Lower lobe of right lung (tissue), 2 donors: Measurements from ENCODE around the gene MROH7. TPM values are rescaled to one million over a fixed set of nuclear protein-coding genes. Genes with fewer than 3 reads are reported as not detected.

ENCODE experiments used
- ATAC-seq, 2 donors: fragments of 200-7000 bp; cut with Tn5 transposase; one replicate each; pipeline ENCODE4 v1.9.1; 2020 to 2022; ENCODE audit warnings: mild to moderate bottlenecking in 2 of 2, moderate library complexity in 2 of 2
- DNase-seq: peaks from one replicate; pipeline ENCODE4 v3.0.0-alpha.2; 2020
- H3K27ac ChIP-seq: fragments of 200-600 bp; one replicate; pipeline ENCODE4 v1.8.0; 2022
- H3K27me3 ChIP-seq: fragments of 200-600 bp; one replicate; pipeline ENCODE4 v1.8.0; 2022; ENCODE audit warnings: low read depth
- H3K36me3 ChIP-seq: fragments of 200-600 bp; one replicate; pipeline ENCODE4 v1.8.0; 2022; ENCODE audit warnings: mild to moderate bottlenecking
- H3K4me1 ChIP-seq: fragments of 200-600 bp; one replicate; pipeline ENCODE4 v1.8.0; 2022
- H3K4me3 ChIP-seq: fragments of 200-600 bp; one replicate; pipeline ENCODE4 v1.8.0; 2022; ENCODE audit warnings: mild to moderate bottlenecking
- H3K9me3 ChIP-seq: fragments of 200-600 bp; one replicate; pipeline ENCODE4 v1.8.0; 2022
- CTCF ChIP-seq: fragments of 200-600 bp; IDR thresholded peaks from one replicate; pipeline ENCODE4 v1.8.0; 2022; ENCODE audit warnings: antibody characterized with exemption, mild to moderate bottlenecking
- intact Hi-C: fragments of 100-400 bp; cut with DNase I; formaldehyde crosslinking; loops from one replicate; pipeline ENCODE4 v1.11.0; 2022
- total RNA-seq: library from RNA; stranded (reverse); fragmentation: NEBNext Ultra II Directional; extraction: Animal tissue kit (Norgen Biotek cat#: 25700); gene quantifications from one replicate; pipeline ENCODE4 v1.2.1, GENCODE V29; 2021
- donor health status: DM: no; HTN: yes; CAD: no; lungs with severe emphysema.

MROH7 gene
- total RNA-seq, 1 donor from 2014 or later, result 2.1 TPM

DNA sequence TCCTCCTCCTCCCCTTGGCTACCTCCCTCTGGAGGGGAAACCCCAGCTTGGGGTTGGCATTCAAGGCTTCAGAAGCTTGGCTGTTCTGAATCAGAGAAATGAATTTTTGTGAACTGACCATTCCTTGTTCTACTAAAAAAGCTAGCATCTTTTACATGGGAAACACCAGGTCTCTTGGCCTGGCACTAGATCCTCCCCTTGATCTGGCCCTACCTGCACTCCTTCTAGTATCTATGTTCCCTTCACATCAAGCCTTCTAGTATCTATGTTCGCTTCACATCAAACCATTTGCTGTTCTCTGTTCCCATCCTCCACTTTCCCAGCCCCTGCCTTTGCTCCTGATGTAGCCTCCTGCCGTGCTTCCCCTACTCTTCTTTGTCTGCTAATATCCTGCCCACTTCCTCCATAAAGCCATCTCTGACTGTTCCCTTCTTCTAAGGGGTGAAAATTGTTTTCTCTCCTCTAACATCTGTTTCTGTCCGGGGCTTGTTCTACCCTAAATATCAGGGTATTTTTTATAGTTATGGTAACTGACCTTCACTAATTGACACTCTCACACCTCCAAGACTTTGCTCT is 44.0 kb upstream of the MROH7 start:
- peaks cover 3% of the 10 kb centered on the region for H3K36me3 ChIP-seq
- no peaks in the 10 kb centered on the region for H3K27me3 ChIP-seq
- no peak for ATAC-seq
- no peaks in the 10 kb centered on the region for H3K4me1 ChIP-seq
- no peak for DNase-seq
- intact Hi-C loops, result no loop called here
- H3K4me3 ChIP-seq, result no peak overlapping the region
- no peak for TF ChIP-seq CTCF
- no peaks in the 10 kb centered on the region for H3K9me3 ChIP-seq
- H3K27ac ChIP-seq, result no peak overlapping the region

GRCh38 chr1:54599211-54599823 is 42.3 kb upstream of the MROH7 start:
- DNase-seq, result no peak
- peaks cover 3% of the 10 kb centered on the region for H3K36me3 ChIP-seq
- TF ChIP-seq CTCF, result no peak
- H3K9me3 ChIP-seq, result no peaks in the 10 kb centered on the region
- no peaks in the 10 kb centered on the region for H3K4me1 ChIP-seq
- intact Hi-C loops, result no loop called here
- no peak for ATAC-seq
- H3K27me3 ChIP-seq, result no peaks in the 10 kb centered on the region
- H3K4me3 ChIP-seq, result no peak overlapping the region
- no peak overlapping the region for H3K27ac ChIP-seq

DNA sequence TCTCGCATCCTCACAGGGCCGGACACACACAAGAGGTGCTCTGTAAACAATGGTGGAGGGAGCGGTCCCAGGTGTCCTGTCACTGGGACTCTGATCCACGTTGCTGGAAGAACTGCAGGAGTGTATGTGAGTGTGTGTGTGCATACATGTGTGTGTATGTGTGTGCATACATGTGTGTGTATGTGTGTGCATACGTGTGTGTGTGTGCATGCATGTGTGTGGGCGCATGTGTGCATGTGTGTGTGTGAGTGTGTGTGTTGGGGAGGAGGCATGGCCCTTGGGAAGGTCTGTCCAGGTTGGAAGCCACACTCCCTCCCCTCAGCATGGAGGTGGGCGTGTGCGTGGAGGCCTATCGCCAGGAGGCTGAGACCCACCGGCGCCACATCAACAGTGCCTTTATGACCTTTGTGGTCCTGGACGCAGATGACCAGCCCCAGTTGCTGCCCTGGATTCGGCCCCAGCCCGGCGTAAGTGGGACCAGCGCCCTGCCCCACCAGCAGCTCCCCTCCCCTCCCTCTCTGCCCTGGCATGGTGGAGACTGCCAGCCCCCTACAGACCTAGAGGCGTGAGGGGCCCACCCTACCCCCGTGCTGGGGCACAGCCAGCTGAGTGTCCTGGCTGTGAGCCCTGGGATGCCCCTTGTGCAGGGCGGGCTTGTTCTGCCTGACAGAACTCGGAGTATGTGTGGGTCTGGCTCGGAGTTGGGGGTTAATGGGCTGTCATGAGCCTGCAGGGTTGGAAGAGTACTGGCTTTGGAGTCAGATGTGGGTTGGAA is 40.5 kb upstream of the MROH7 start:
- H3K27ac ChIP-seq, result no peak overlapping the region
- no peak for TF ChIP-seq CTCF
- no peaks in the 10 kb centered on the region for H3K27me3 ChIP-seq
- intact Hi-C loops, result no loop called here
- no peak overlapping the region for H3K4me3 ChIP-seq
- no peaks in the 10 kb centered on the region for H3K36me3 ChIP-seq
- H3K9me3 ChIP-seq, result no peaks in the 10 kb centered on the region
- ATAC-seq (no peak), DNase-seq (no peak)
- H3K4me1 ChIP-seq, result no peaks in the 10 kb centered on the region

DNA sequence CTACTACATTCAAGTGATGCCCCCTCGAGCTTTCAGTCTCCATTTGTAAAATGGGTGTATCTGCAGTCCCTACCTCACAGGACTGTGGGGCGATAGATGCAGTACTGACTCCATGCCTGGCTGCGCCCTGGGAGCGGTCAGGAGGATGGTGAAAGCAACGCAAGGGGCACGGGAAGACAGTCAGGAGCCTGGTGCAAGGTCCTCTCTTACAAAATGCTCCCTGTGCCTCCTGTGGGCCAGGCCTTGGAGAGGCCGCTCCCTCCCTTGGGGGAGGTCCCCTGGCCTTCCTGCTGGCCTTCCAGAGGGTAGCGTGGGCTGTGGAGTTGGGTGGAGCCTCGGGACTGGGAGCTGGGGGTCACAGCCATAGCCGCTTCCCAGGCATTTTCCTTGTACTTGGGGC is 39.9 kb upstream of the MROH7 start:
- no peak for DNase-seq
- no peak for ATAC-seq
- no peak for TF ChIP-seq CTCF
- Histone ChIP-seq H3K27ac (no peak overlapping the region), H3K27me3 (no peaks in the 10 kb centered on the region), H3K9me3 (no peaks in the 10 kb centered on the region), H3K4me3 (no peak overlapping the region), H3K36me3 (no peaks in the 10 kb centered on the region), H3K4me1 (no peaks in the 10 kb centered on the region)
- intact Hi-C loops, result no loop called here

DNA sequence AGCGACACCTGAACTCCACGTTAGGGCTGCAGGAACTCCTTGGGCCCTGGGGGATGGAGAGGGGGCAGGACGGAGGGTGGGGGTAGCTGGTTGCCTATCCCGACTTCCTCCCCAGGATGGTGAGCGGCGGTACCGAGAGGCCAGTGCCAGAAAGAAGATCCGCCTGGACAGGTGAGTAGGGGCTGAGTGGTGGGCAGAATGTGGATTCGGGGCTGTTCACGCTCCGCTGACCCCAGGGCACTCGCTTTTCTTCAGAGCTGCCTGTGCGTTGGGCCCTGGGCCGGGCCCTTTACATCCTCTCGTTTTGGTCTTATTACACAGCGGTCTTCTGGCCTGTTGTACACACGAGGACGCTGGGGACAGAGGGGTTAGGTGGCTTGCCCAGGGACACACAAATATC is 39.0 kb upstream of the MROH7 start:
- no peak for ATAC-seq
- intact Hi-C loops, result no loop called here
- Histone ChIP-seq H3K4me1 (no peaks in the 10 kb centered on the region), H3K36me3 (no peaks in the 10 kb centered on the region), H3K4me3 (no peak overlapping the region), H3K9me3 (no peaks in the 10 kb centered on the region), H3K27ac (no peak overlapping the region), H3K27me3 (no peaks in the 10 kb centered on the region)
- TF ChIP-seq CTCF, result no peak
- DNase-seq, result no peak
